Kidney epithelial cell (primary cell): Measurements from ENCODE around the gene SNAP25. TPM values are rescaled to one million over a fixed set of nuclear protein-coding genes. Genes with fewer than 3 reads are reported as not detected.

ENCODE experiments used
- DNase-seq: peaks from one replicate; pipeline ENCODE4 v3.0.0-alpha.2; 2010; ENCODE audit warnings: low read depth
- H3K27me3 ChIP-seq: 2 replicates; pipeline ENCODE4 v1.6.0; 2011; ENCODE audit warnings: low read length; ENCODE audit not compliant: control insufficient read depth, insufficient read depth
- H3K36me3 ChIP-seq: 2 replicates; pipeline ENCODE4 v1.5.1; 2011; ENCODE audit warnings: low read length; ENCODE audit not compliant: control insufficient read depth, insufficient read depth
- H3K4me3 ChIP-seq: 2 replicates; pipeline ENCODE4 v1.5.1; 2011; ENCODE audit warnings: low read depth, mild to moderate bottlenecking, control low read depth, low read length
- total RNA-seq: library from RNA; depleted of rRNA; stranded (reverse); fragments of >200 nt; gene quantifications from 2 replicates; pipeline ENCODE4 v1.2.3, GENCODE V29; 2015
- TF ChIP-seq, protein P1 (sequence below): IDR thresholded peaks from 2 replicates; pipeline ENCODE4 v1.5.1; 2011; ENCODE audit warnings: mild to moderate bottlenecking, moderate library complexity, low read length, control low read depth, inconsistent platforms; ENCODE audit not compliant: insufficient read depth, poor library complexity, severe bottlenecking

SNAP25 gene
- total RNA-seq, 1 donor from 2014 or later = 1.0 TPM

DNA sequence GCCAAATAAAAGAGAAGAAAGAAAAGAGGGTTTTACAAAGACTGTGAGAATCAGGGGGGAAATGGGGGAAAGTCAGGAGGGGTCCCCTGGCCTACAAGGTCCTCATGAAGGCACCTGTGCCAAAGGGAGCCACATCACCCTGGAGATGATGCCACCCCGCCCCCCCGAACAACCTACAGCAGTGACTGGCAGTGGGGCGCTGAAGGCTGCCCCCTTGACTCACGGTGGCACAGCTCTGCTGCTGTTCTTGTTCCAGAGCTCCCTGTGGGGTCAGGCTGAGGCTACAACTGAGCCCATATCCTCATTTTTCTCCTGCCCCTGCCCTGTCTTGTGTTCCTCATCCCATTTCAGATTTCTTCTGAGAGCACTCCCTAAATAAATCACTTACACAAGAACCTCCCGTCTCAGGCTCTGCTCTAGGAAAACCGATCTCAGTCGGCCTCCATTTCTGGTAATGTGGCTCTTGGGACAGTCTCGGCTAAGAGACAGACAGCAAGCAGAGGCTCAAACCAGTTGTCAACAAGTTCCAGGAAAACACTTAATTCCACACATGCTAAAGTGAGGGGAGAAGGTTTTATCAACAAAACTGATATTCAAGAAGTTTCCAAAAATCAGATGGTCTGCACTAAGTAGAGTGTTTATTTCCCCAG lies 105.7 kb downstream of the SNAP25 start:
- Histone ChIP-seq H3K36me3 (no peaks in the 10 kb centered on the region), H3K27me3 (no peaks in the 10 kb centered on the region), H3K4me3 (no peak overlapping the region)
- TF ChIP-seq, protein P1, sequence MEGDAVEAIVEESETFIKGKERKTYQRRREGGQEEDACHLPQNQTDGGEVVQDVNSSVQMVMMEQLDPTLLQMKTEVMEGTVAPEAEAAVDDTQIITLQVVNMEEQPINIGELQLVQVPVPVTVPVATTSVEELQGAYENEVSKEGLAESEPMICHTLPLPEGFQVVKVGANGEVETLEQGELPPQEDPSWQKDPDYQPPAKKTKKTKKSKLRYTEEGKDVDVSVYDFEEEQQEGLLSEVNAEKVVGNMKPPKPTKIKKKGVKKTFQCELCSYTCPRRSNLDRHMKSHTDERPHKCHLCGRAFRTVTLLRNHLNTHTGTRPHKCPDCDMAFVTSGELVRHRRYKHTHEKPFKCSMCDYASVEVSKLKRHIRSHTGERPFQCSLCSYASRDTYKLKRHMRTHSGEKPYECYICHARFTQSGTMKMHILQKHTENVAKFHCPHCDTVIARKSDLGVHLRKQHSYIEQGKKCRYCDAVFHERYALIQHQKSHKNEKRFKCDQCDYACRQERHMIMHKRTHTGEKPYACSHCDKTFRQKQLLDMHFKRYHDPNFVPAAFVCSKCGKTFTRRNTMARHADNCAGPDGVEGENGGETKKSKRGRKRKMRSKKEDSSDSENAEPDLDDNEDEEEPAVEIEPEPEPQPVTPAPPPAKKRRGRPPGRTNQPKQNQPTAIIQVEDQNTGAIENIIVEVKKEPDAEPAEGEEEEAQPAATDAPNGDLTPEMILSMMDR = no peak
- no peak for DNase-seq

DNA sequence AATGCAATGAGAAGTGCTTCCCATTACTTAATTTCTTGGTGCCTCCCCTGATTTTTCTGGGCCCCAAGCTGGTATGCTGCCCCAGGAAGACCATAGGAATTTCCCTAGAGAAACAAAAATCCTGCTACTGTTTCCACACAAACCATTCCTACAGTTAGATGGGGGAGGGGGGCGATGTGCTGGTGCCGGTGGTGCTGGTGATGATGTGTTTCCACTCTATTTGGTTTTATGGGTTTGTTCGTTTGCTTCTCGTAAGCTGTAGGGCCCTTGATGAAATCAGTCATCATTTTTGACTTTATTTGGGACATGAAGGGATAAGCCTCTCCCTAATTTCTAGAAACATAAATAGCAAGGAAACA lies 110.2 kb downstream of the SNAP25 start:
- Histone ChIP-seq H3K4me3 (no peak overlapping the region), H3K27me3 (no peaks in the 10 kb centered on the region), H3K36me3 (no peaks in the 10 kb centered on the region)
- DNase-seq = no peak
- TF ChIP-seq, protein P1 = no peak

GRCh38 chr20:10329387-10330005 lies 110.9 kb downstream of the SNAP25 start:
- DNase-seq = no peak
- H3K27me3 ChIP-seq = no peaks in the 10 kb centered on the region
- TF ChIP-seq, protein P1 = no peak
- no peaks in the 10 kb centered on the region for H3K36me3 ChIP-seq
- no peak overlapping the region for H3K4me3 ChIP-seq

- no peaks in the 10 kb centered on the region for H3K27me3 ChIP-seq
- H3K4me3 ChIP-seq = no peak overlapping the region
- TF ChIP-seq, protein P1 = no peak
- DNase-seq = no peak
- H3K36me3 ChIP-seq = no peaks in the 10 kb centered on the region
Measured at GRCh38 chr20:10330071-10330470, 111.4 kb downstream of the SNAP25 start.

- no peak for DNase-seq
- TF ChIP-seq, protein P1 = no peak
- Histone ChIP-seq H3K4me3 (no peak overlapping the region), H3K36me3 (no peaks in the 10 kb centered on the region), H3K27me3 (no peaks in the 10 kb centered on the region)
Measured at GRCh38 chr20:10332656-10333415, 114.2 kb downstream of the SNAP25 start.
